ENCODE data around the gene ZNF738. TPM values are rescaled to one million over a fixed set of nuclear protein-coding genes. Genes with fewer than 3 reads are reported as not detected.
A peak's percentile ranks its signal among the peaks of the same experiment; 100 is the strongest.

ZNF738 gene
- total RNA-seq, 4 donors from 2014 or later, result 0.34 to 4.5 (median 2.1) TPM

GRCh38 chr19:21396893-21397572 lies 38.2 kb downstream of the ZNF738 start, which contains the start of gene ZNF493:
Gene ZNF493, plus strand, starts transcription at chr19:21397133. Its CDS starts 105 bp downstream, at chr19:21397238.
- H3K4me3 ChIP-seq (ENCODE audit: low read depth, poor library complexity, severe bottlenecking), result peak within 1 kb of the TSS; percentile 81
- intact Hi-C loops (cut with DNase I; ENCODE audit: low total_unique reads), result no loop called here
- 1% methylated on average over 20 to 29 of the region's 31 CpGs for WGBS, 2 donors
- DNase-seq (ENCODE audit: low spot score in 2 of 2), result peak; percentile 96 to 98
- TF ChIP-seq CTCF (IDR thresholded peaks at IDR 0.05) (no peak), POLR2A (IDR thresholded peaks at IDR 0.05) (no peak)

GRCh38 chr19:21398851-21399250 lies 40.1 kb downstream of the ZNF738 start:
- intact Hi-C loops (cut with DNase I; ENCODE audit: low total_unique reads), result no loop called here
- DNase-seq (ENCODE audit: low spot score in 2 of 2), result no peak
- no peak overlapping the region for H3K4me3 ChIP-seq (ENCODE audit: low read depth, poor library complexity, severe bottlenecking)
- TF ChIP-seq CTCF (IDR thresholded peaks at IDR 0.05), result no peak
- TF ChIP-seq POLR2A (IDR thresholded peaks at IDR 0.05), result no peak
- WGBS, 2 donors, result 93 to 96% methylated on average over 5 of the region's 5 CpGs

GRCh38 chr19:21402303-21402985 lies 43.6 kb downstream of the ZNF738 start:
- no peak overlapping the region for H3K4me3 ChIP-seq (ENCODE audit: low read depth, poor library complexity, severe bottlenecking)
- TF ChIP-seq CTCF (IDR thresholded peaks at IDR 0.05) (no peak), POLR2A (IDR thresholded peaks at IDR 0.05) (no peak)
- DNase-seq (ENCODE audit: low spot score in 2 of 2), result no peak
- intact Hi-C loops (cut with DNase I; ENCODE audit: low total_unique reads), result no loop called here
- 89 to 100% methylated on average over 1 of the region's 1 CpG for WGBS, 2 donors

GRCh38 chr19:21410166-21410565 lies 51.4 kb downstream of the ZNF738 start:
- H3K4me3 ChIP-seq (ENCODE audit: low read depth, poor library complexity, severe bottlenecking), result no peak overlapping the region
- no peak for DNase-seq (ENCODE audit: low spot score in 2 of 2)
- intact Hi-C loops (cut with DNase I; ENCODE audit: low total_unique reads), result no loop called here
- 86 to 96% methylated on average over 1 of the region's 1 CpG for WGBS, 2 donors
- TF ChIP-seq POLR2A (IDR thresholded peaks at IDR 0.05) (no peak), CTCF (IDR thresholded peaks at IDR 0.05) (no peak)

- intact Hi-C loops (cut with DNase I; ENCODE audit: low total_unique reads), result no loop called here
- no peak for TF ChIP-seq POLR2A (IDR thresholded peaks at IDR 0.05)
- no peak for TF ChIP-seq CTCF (IDR thresholded peaks at IDR 0.05)
- H3K4me3 ChIP-seq (ENCODE audit: low read depth, poor library complexity, severe bottlenecking), result no peak overlapping the region
- no peak for DNase-seq (ENCODE audit: low spot score in 2 of 2)
These were observed 63.4 kb downstream of the ZNF738 start for GRCh38 chr19:21422244-21422643.
